ENCODE measurements around the gene FBN1. TPM values are rescaled to one million over a fixed set of nuclear protein-coding genes. Genes with fewer than 3 reads are reported as not detected.

Gene FBN1
- total RNA-seq, 4 donors from 2014 or later: 128 to 325 (median 215) TPM

DNA sequence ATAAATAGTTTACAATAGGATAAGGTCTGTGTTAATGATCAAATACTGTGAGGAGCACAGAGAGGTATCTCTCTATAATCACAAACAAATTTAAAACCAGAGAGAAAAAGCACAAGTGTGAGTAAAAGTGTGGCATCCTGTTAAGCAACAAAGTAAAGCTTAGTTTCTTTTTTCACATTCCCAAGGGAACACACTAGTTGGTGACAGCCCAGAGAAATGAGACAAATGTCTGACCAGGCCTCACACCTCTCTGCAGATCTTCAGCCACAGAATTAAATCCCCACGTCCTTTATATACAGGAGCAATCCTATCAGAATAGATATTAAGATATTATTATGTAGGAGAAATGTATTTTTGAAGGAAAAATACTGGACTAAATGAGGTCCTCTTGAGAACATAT, 2.7 kb downstream of the FBN1 start:
- TF ChIP-seq, protein P1, sequence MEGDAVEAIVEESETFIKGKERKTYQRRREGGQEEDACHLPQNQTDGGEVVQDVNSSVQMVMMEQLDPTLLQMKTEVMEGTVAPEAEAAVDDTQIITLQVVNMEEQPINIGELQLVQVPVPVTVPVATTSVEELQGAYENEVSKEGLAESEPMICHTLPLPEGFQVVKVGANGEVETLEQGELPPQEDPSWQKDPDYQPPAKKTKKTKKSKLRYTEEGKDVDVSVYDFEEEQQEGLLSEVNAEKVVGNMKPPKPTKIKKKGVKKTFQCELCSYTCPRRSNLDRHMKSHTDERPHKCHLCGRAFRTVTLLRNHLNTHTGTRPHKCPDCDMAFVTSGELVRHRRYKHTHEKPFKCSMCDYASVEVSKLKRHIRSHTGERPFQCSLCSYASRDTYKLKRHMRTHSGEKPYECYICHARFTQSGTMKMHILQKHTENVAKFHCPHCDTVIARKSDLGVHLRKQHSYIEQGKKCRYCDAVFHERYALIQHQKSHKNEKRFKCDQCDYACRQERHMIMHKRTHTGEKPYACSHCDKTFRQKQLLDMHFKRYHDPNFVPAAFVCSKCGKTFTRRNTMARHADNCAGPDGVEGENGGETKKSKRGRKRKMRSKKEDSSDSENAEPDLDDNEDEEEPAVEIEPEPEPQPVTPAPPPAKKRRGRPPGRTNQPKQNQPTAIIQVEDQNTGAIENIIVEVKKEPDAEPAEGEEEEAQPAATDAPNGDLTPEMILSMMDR (IDR thresholded peaks at IDR 0.05; ENCODE audit: low read depth): no peak

DNA sequence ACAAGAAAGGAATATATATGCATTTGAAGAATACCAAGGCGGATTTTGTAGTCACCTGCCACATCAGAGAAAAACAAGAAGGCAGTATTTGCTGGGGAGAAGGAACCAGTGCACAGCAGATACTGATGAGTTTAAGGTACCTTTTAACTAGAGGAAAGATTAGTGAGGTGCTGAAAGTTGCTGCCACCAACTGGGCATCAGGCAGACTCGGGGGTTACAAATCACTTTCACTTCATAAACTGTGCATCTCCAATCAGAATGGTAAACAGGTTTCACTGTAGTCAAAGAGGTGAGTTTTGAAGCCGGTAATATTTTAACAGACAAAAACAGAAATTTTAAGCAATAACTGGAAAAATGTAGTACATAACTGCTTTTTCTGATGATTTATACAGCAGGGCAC, 4.1 kb downstream of the FBN1 start:
- TF ChIP-seq, protein P1 (IDR thresholded peaks at IDR 0.05; ENCODE audit: low read depth): no peak

DNA sequence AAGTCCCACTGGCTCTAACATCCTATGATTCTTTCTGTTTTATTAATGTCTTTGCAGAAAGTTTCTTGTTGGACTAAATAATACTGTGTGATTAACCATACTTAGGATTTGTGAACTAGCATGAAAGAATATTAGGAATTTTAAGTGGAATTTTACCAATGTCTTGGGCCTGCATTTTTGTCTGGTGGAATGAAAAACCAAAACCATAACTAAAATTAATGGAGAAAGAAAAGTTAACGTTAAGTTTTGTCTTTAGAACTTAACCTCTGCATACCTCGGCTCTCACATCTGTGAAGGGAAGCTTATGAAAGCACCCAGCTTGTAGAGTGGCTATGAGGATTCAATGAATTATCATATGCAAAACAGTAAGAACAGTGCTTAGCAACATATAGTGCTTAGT, 6.5 kb downstream of the FBN1 start:
- TF ChIP-seq, protein P1 (IDR thresholded peaks at IDR 0.05; ENCODE audit: low read depth): no peak

GRCh38 chr15:48637639-48638038, 7.9 kb downstream of the FBN1 start:
- TF ChIP-seq, protein P1 (IDR thresholded peaks at IDR 0.05; ENCODE audit: low read depth): no peak

DNA sequence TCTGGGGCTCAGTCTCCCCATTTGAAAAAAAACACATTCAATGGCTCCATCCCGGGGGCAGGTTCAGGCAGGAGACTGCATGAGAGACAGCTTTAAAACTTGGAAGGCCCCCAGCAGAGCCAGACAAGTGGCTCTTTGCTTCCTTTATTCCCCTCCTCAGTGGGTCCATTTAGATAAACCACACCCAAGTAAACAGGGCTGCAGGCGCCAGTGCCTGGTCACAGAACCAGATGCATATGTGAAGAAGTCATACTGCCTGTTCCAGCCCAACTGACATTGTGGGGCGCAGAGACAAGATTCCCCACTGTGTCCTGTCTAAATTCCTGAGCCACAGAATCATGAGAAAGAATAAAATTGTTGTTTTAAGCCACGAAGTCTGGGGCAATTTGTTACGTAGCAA, 9.0 kb downstream of the FBN1 start:
- TF ChIP-seq, protein P1 (IDR thresholded peaks at IDR 0.05; ENCODE audit: low read depth): no peak

- TF ChIP-seq, protein P1 (IDR thresholded peaks at IDR 0.05; ENCODE audit: low read depth): no peak
Measured at GRCh38 chr15:48634893-48635292, 10.6 kb downstream of the FBN1 start.

GRCh38 chr15:48634096-48634495, 11.4 kb downstream of the FBN1 start:
- TF ChIP-seq, protein P1 (IDR thresholded peaks at IDR 0.05; ENCODE audit: low read depth): no peak

Measured in subcutaneous adipose tissue (tissue), 4 donors.